OCI-LY3 (cell line): Measurements from ENCODE around the gene UGCG.
"Not testable (repeated sequence)": the region's sequence is repeated elsewhere in the genome, so short reads cannot be mapped to it uniquely, and the experiment has no call there.

ENCODE experiments used
- H2AFZ ChIP-seq: fragments of 200-600, 300-600 bp; shearing (Covaris generic); 2 replicates; pipeline ENCODE4 v1.6.0; 2014; ENCODE audit warnings: antibody characterized with exemption, low read depth, low read length
- H3K27ac ChIP-seq: fragments of 200-600, 300-600 bp; sonication (generic); 2 replicates; pipeline ENCODE4 v1.5.1; 2014; ENCODE audit warnings: mild to moderate bottlenecking, low read length, moderate library complexity, mixed read lengths
- H3K27me3 ChIP-seq: fragments of 200-600, 300-600 bp; sonication (generic); 2 replicates; pipeline ENCODE4 v1.6.1; 2014; ENCODE audit warnings: low read depth, low read length, mixed read lengths
- H3K36me3 ChIP-seq: fragments of 200-600, 300-600 bp; sonication (generic); replicated peaks from 2 replicates; pipeline ENCODE3; 2014; ENCODE audit warnings: low read depth, low read length, mixed read lengths
- H3K4me1 ChIP-seq: fragments of 300-600, 200-600 bp; sonication (generic); 2 replicates; pipeline ENCODE4 v1.6.1; 2014; ENCODE audit warnings: low read length, mixed read lengths
- H3K4me2 ChIP-seq: fragments of 200-600, 300-600 bp; sonication (generic); 2 replicates; pipeline ENCODE4 v1.6.1; 2014; ENCODE audit warnings: low read length, mixed read lengths
- H3K4me3 ChIP-seq: fragments of 300-600, 200-600 bp; sonication (generic); 2 replicates; pipeline ENCODE4 v1.5.1; 2014; ENCODE audit warnings: antibody characterized with exemption, mild to moderate bottlenecking, low read length, moderate library complexity
- H3K79me2 ChIP-seq: fragments of 300-600, 200-600 bp; shearing (Covaris generic); 2 replicates; pipeline ENCODE4 v1.6.1; 2014; ENCODE audit warnings: mild to moderate bottlenecking, low read length, mixed read lengths
- H3K9ac ChIP-seq: fragments of 300-600, 200-600 bp; shearing (Covaris generic); 2 replicates; pipeline ENCODE4 v1.6.0; 2014; ENCODE audit warnings: mild to moderate bottlenecking, low read length, moderate library complexity
- H3K9me3 ChIP-seq: fragments of 200-600, 300-600 bp; shearing (Covaris generic); 2 replicates; pipeline ENCODE4 v1.6.1; 2014; ENCODE audit warnings: low read length, mixed read lengths; ENCODE audit not compliant: insufficient read depth
- H4K20me1 ChIP-seq: fragments of 200-600, 300-600 bp; sonication (generic); 2 replicates; pipeline ENCODE4 v1.6.1; 2016; ENCODE audit warnings: low read length, mixed read lengths; ENCODE audit not compliant: insufficient read depth
- CTCF ChIP-seq: fragments of 200-600, 300-600 bp; sonication (generic); IDR thresholded peaks from 2 replicates; pipeline ENCODE4 v1.5.1; 2014; ENCODE audit warnings: antibody characterized with exemption, low read length, low read depth
- EZH2phosphoT487 ChIP-seq: fragments of 200-600 bp; shearing (Covaris generic); IDR thresholded peaks from 2 replicates; pipeline ENCODE4 v1.6.1; 2018; ENCODE audit warnings: antibody characterized with exemption, mixed run types, low read depth

The UGCG gene

GRCh38 chr9:111945216-111945615 is 48.6 kb downstream of the UGCG start:
- peaks cover 48% of the 10 kb centered on the region for H3K4me1 ChIP-seq
- peak overlapping the region; percentile 46 for H3K4me3 ChIP-seq
- H3K9ac ChIP-seq: peak overlapping the region; percentile 36; the same call in 1 of the 2 replicates
- H3K9me3 ChIP-seq: no peaks in the 10 kb centered on the region
- TF ChIP-seq CTCF (no peak), EZH2phosphoT487 (no peak)
- no peaks in the 10 kb centered on the region for H4K20me1 ChIP-seq
- H3K4me2 ChIP-seq: peak overlapping the region; percentile 81
- no peak overlapping the region for H3K27ac ChIP-seq
- no peaks in the 10 kb centered on the region for H3K79me2 ChIP-seq
- no peaks in the 10 kb centered on the region for H3K36me3 ChIP-seq
- H3K27me3 ChIP-seq: no peaks in the 10 kb centered on the region
- no peak overlapping the region for H2AFZ ChIP-seq

GRCh38 chr9:111948109-111948508 is 51.5 kb downstream of the UGCG start:
- H3K4me1 ChIP-seq: peaks cover 54% of the 10 kb centered on the region
- H3K9ac ChIP-seq, H3K36me3 ChIP-seq, H3K4me2 ChIP-seq, H3K4me3 ChIP-seq, H3K9me3 ChIP-seq, H4K20me1 ChIP-seq, H2AFZ ChIP-seq, H3K27ac ChIP-seq, H3K79me2 ChIP-seq, H3K27me3 ChIP-seq: not testable (repeated sequence)

GRCh38 chr9:111948951-111949350 is 52.3 kb downstream of the UGCG start:
- H3K4me2 ChIP-seq: no peak overlapping the region
- no peak overlapping the region for H3K4me3 ChIP-seq
- no peak overlapping the region for H2AFZ ChIP-seq
- no peaks in the 10 kb centered on the region for H3K27me3 ChIP-seq
- H3K79me2 ChIP-seq: no peaks in the 10 kb centered on the region
- TF ChIP-seq EZH2phosphoT487: no peak
- TF ChIP-seq CTCF: no peak
- H3K9ac ChIP-seq: no peak overlapping the region
- no peaks in the 10 kb centered on the region for H3K36me3 ChIP-seq
- no peaks in the 10 kb centered on the region for H3K9me3 ChIP-seq
- H3K27ac ChIP-seq: no peak overlapping the region
- no peaks in the 10 kb centered on the region for H4K20me1 ChIP-seq
- H3K4me1 ChIP-seq: peaks cover 51% of the 10 kb centered on the region

- Histone ChIP-seq H3K9ac (no peak overlapping the region), H3K4me1 (peaks cover 41% of the 10 kb centered on the region), H3K27me3 (no peaks in the 10 kb centered on the region), H3K9me3 (no peaks in the 10 kb centered on the region), H3K79me2 (no peaks in the 10 kb centered on the region), H2AFZ (no peak overlapping the region), H4K20me1 (no peaks in the 10 kb centered on the region), H3K4me2 (no peak overlapping the region), H3K36me3 (no peaks in the 10 kb centered on the region), H3K27ac (no peak overlapping the region), H3K4me3 (no peak overlapping the region)
- TF ChIP-seq EZH2phosphoT487: no peak
- no peak for TF ChIP-seq CTCF
These were observed 53.3 kb downstream of the UGCG start for GRCh38 chr9:111949919-111950318.

- Histone ChIP-seq H3K27ac (no peak overlapping the region), H2AFZ (no peak overlapping the region)
- TF ChIP-seq EZH2phosphoT487 (no peak), CTCF (no peak)
These were observed 55.9 kb downstream of the UGCG start for GRCh38 chr9:111952559-111952958.

More at GRCh38 chr9:111952559-111952958, 55.9 kb downstream of the UGCG start:
- Histone ChIP-seq H3K9me3 (no peaks in the 10 kb centered on the region), H4K20me1 (no peaks in the 10 kb centered on the region), H3K4me1 (peaks cover 43% of the 10 kb centered on the region), H3K9ac (no peak overlapping the region), H3K4me2 (no peak overlapping the region), H3K4me3 (no peak overlapping the region), H3K79me2 (no peaks in the 10 kb centered on the region), H3K36me3 (no peaks in the 10 kb centered on the region), H3K27me3 (no peaks in the 10 kb centered on the region)
